HEK293 (cell line): Measurements from ENCODE around the gene ZFP42.

Experiments used
- CTCF ChIA-PET: fragments of 350-600 bp; formaldehyde crosslinking; extraction: SDS; loops from one replicate; lab custom pipeline; 2021; ENCODE audit warnings: antibody characterized with exemption; lab: Yijun Ruan, JAX
- POLR2A ChIA-PET: fragments of 300-600 bp; formaldehyde crosslinking; extraction: SDS; loops from one replicate; lab custom pipeline; 2020; ENCODE audit warnings: antibody characterized with exemption, inconsistent platforms; lab: Yijun Ruan, JAX
- H3K27ac ChIP-seq: fragments of 200-500 bp; sonication (Bioruptor generic); 2 replicates; pipeline ENCODE4 v1.5.1; 2014; ENCODE audit warnings: low read depth, low read length, control low read depth, inconsistent platforms; ENCODE audit errors: extremely low read depth
- H3K36me3 ChIP-seq, 2 experiments: fragments of 200-500 bp in 1 of 2; sonication (Bioruptor generic) in 1 of 2; 1 replicate in 1 of 2; 2 replicates in 1 of 2; pipeline ENCODE4 v1.5.1; 2014 to 2017; ENCODE audit warnings: inconsistent platforms in 2 of 2, low read length in 2 of 2; ENCODE audit not compliant: control insufficient read depth in 2 of 2, insufficient read depth in 1 of 2
- H3K4me1 ChIP-seq: fragments of 200-500 bp; sonication (Bioruptor generic); 2 replicates; pipeline ENCODE4 v1.5.1; 2014; ENCODE audit warnings: mild to moderate bottlenecking, low read length, inconsistent platforms; ENCODE audit not compliant: control insufficient read depth, insufficient read depth
- H3K4me3 ChIP-seq: 2 replicates; pipeline ENCODE4 v1.5.1; 2011; ENCODE audit warnings: low read depth, mild to moderate bottlenecking, control low read depth, low read length, moderate library complexity
- H3K9me3 ChIP-seq: fragments of 200-500 bp; sonication (Bioruptor generic); 2 replicates; pipeline ENCODE4 v1.5.1; 2014; ENCODE audit warnings: low read depth, low read length, inconsistent platforms; ENCODE audit not compliant: control insufficient read depth, insufficient read depth
- CTCF ChIP-seq: fragments of 450-650 bp; formaldehyde crosslinking; IDR thresholded peaks from 2 replicates; pipeline ENCODE4 v1.5.1; 2016; ENCODE audit warnings: missing biosample characterization, missing genetic modification characterization
- OVOL3 ChIP-seq: fragments of 450-650 bp; formaldehyde crosslinking; IDR thresholded peaks from 2 replicates; pipeline ENCODE4 v1.5.1; 2016; ENCODE audit warnings: missing biosample characterization, missing genetic modification characterization
- SALL2 ChIP-seq: fragments of 450-650 bp; formaldehyde crosslinking; IDR thresholded peaks from 2 replicates; pipeline ENCODE4 v1.5.0; 2017; ENCODE audit warnings: missing biosample characterization, mild to moderate bottlenecking, missing genetic modification characterization, borderline replicate concordance
- SCRT1 ChIP-seq: fragments of 450-650 bp; formaldehyde crosslinking; IDR thresholded peaks from 2 replicates; pipeline ENCODE4 v1.5.1; 2016; ENCODE audit warnings: missing biosample characterization, missing genetic modification characterization, borderline replicate concordance
- SP7 ChIP-seq: fragments of 450-650 bp; formaldehyde crosslinking; IDR thresholded peaks from 2 replicates; pipeline ENCODE4 v1.5.1; 2016; ENCODE audit warnings: missing biosample characterization, missing genetic modification characterization
- ZBTB1 ChIP-seq: fragments of 450-650 bp; formaldehyde crosslinking; IDR thresholded peaks from 2 replicates; pipeline ENCODE4 v1.5.1; 2016; ENCODE audit warnings: missing biosample characterization, missing genetic modification characterization
- ZBTB48 ChIP-seq: fragments of 450-650 bp; formaldehyde crosslinking; IDR thresholded peaks from 2 replicates; pipeline ENCODE4 v1.5.1; 2016; ENCODE audit warnings: missing biosample characterization, missing genetic modification characterization
- ZBTB49 ChIP-seq: fragments of 450-650 bp; formaldehyde crosslinking; IDR thresholded peaks from 2 replicates; pipeline ENCODE4 v1.5.1; 2016; ENCODE audit warnings: missing biosample characterization, missing genetic modification characterization, low read depth
- ZEB2 ChIP-seq: fragments of 450-650 bp; formaldehyde crosslinking; IDR thresholded peaks from 2 replicates; pipeline ENCODE4 v1.5.1; 2016; ENCODE audit warnings: missing biosample characterization, missing genetic modification characterization
- ZFHX2 ChIP-seq: fragments of 450-650 bp; formaldehyde crosslinking; conservative IDR thresholded peaks from 2 replicates; pipeline ENCODE4 v1.5.1; 2016; ENCODE audit warnings: missing biosample characterization, missing genetic modification characterization
- ZNF214 ChIP-seq: fragments of 450-650 bp; formaldehyde crosslinking; IDR thresholded peaks from 2 replicates; pipeline ENCODE4 v1.5.1; 2017; ENCODE audit warnings: missing biosample characterization, mild to moderate bottlenecking, missing genetic modification characterization, borderline replicate concordance
- ZNF239 ChIP-seq: fragments of 450-650 bp; formaldehyde crosslinking; IDR thresholded peaks from 2 replicates; pipeline ENCODE4 v1.5.1; 2016; ENCODE audit warnings: missing biosample characterization, missing genetic modification characterization
- ZNF24 ChIP-seq: fragments of 450-650 bp; formaldehyde crosslinking; IDR thresholded peaks from 2 replicates; pipeline ENCODE4 v1.5.1; 2016; ENCODE audit warnings: missing biosample characterization, missing genetic modification characterization
- ZNF26 ChIP-seq: fragments of 450-650 bp; formaldehyde crosslinking; IDR thresholded peaks from 2 replicates; pipeline ENCODE4 v1.5.1; 2016; ENCODE audit warnings: missing biosample characterization, missing genetic modification characterization
- ZNF302 ChIP-seq: fragments of 450-650 bp; formaldehyde crosslinking; IDR thresholded peaks from 2 replicates; pipeline ENCODE4 v1.5.1; 2016; ENCODE audit warnings: missing biosample characterization, missing genetic modification characterization, low read depth
- ZNF350 ChIP-seq: fragments of 450-650 bp; formaldehyde crosslinking; IDR thresholded peaks from 2 replicates; pipeline ENCODE4 v1.5.0; 2017; ENCODE audit warnings: missing biosample characterization, mild to moderate bottlenecking, missing genetic modification characterization
- ZNF433 ChIP-seq: fragments of 450-650 bp; formaldehyde crosslinking; IDR thresholded peaks from 2 replicates; pipeline ENCODE4 v1.5.1; 2016; ENCODE audit warnings: missing biosample characterization, missing genetic modification characterization, low read depth
- ZNF555 ChIP-seq: fragments of 450-650 bp; formaldehyde crosslinking; conservative IDR thresholded peaks from 2 replicates; pipeline ENCODE4 v1.5.1; 2017; ENCODE audit warnings: missing biosample characterization, mild to moderate bottlenecking, missing genetic modification characterization, inconsistent platforms
- ZNF600 ChIP-seq: fragments of 450-650 bp; formaldehyde crosslinking; IDR thresholded peaks from 2 replicates; pipeline ENCODE4 v1.5.1; 2016; ENCODE audit warnings: missing biosample characterization, missing genetic modification characterization
- ZNF621 ChIP-seq: fragments of 450-650 bp; formaldehyde crosslinking; IDR thresholded peaks from 2 replicates; pipeline ENCODE4 v1.5.1; 2017; ENCODE audit warnings: missing biosample characterization, missing genetic modification characterization
- ZNF639 ChIP-seq: fragments of 450-650 bp; formaldehyde crosslinking; IDR thresholded peaks from 2 replicates; pipeline ENCODE4 v1.5.1; 2016; ENCODE audit warnings: missing biosample characterization, missing genetic modification characterization
- ZNF645 ChIP-seq: fragments of 450-650 bp; formaldehyde crosslinking; IDR thresholded peaks from 2 replicates; pipeline ENCODE4; 2016; ENCODE audit warnings: missing biosample characterization, missing genetic modification characterization
- ZSCAN16 ChIP-seq: fragments of 450-650 bp; formaldehyde crosslinking; IDR thresholded peaks from 2 replicates; pipeline ENCODE4 v1.5.1; 2016; ENCODE audit warnings: missing biosample characterization, missing genetic modification characterization

ZFP42 gene

GRCh38 chr4:188031751-188032150, 36.2 kb downstream of the ZFP42 start:
- ChIA-PET POLR2A (no interaction called here), CTCF (no interaction called here)
- Histone ChIP-seq H3K9me3 (no peaks in the 10 kb centered on the region), H3K4me3 (no peak overlapping the region), H3K27ac (no peak overlapping the region), H3K4me1 (no peaks in the 10 kb centered on the region), H3K36me3 (no peaks in the 10 kb centered on the region)
- TF ChIP-seq CTCF (no peak), ZNF214 (tag by site-specific recombination) (no peak), ZNF621 (tag by site-specific recombination) (no peak), ZNF639 (tag by site-specific recombination) (no peak), ZNF555 (tag by site-specific recombination) (no peak), OVOL3 (tag by site-specific recombination) (no peak), ZNF350 (tag by site-specific recombination) (no peak), ZEB2 (no peak), SP7 (tag by site-specific recombination) (no peak), ZNF26 (tag by site-specific recombination) (no peak), ZSCAN16 (tag by site-specific recombination) (no peak), ZNF433 (no peak), ZBTB1 (tag by site-specific recombination) (no peak), ZFHX2 (tag by site-specific recombination) (no peak), SALL2 (tag by site-specific recombination) (no peak), SCRT1 (tag by site-specific recombination) (no peak), ZBTB49 (tag by site-specific recombination) (no peak), ZBTB48 (tag by site-specific recombination) (no peak)

GRCh38 chr4:188032170-188032569, 36.6 kb downstream of the ZFP42 start:
- no peaks in the 10 kb centered on the region for H3K36me3 ChIP-seq
- no peaks in the 10 kb centered on the region for H3K4me1 ChIP-seq
- no peak overlapping the region for H3K4me3 ChIP-seq
- TF ChIP-seq SP7 (tag by site-specific recombination), result no peak
- no peak for TF ChIP-seq ZNF24 (tag by site-specific recombination)
- no peak for TF ChIP-seq ZNF302 (tag by site-specific recombination)
- TF ChIP-seq ZNF600 (tag by site-specific recombination), result no peak
- no peak for TF ChIP-seq ZNF239 (tag by site-specific recombination)
- no peak for TF ChIP-seq ZNF645 (tag by site-specific recombination)
- CTCF ChIA-PET, result no interaction called here
- no peaks in the 10 kb centered on the region for H3K9me3 ChIP-seq
- H3K27ac ChIP-seq, result no peak overlapping the region
- POLR2A ChIA-PET, result no interaction called here
